Measurements from ENCODE around the gene KPRP.
A peak's percentile ranks its signal among the peaks of the same experiment; 100 is the strongest.

Gene KPRP

DNA sequence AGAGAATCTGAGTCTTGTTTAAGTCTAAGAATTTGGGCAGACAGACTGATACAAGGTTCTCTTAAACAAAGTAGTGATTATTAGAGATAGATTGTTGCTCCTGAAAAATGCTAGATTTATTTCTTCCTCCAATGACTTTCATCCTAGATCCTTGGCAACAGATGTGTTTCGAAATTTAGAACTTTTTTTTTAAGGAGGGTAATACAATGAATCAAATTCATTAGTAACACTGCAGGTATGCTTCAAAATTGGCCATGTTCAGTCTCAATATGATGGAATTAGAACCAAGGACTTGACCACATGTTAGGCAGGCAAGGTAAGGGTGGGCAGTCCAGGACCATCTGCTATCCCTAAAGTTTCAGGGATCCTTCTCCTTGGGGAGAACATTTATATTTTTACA lies 12.6 kb downstream of the KPRP start:
- Histone ChIP-seq H2BK120ac (ENCODE audit: insufficient read depth, low read length, poor library complexity) (no peak overlapping the region), H4K8ac (ENCODE audit: low read depth, low read length) (no peak overlapping the region), H3K14ac (ENCODE audit: low read length) (no peak overlapping the region), H2AK5ac (ENCODE audit: low read length) (no peak overlapping the region), H3K9ac (ENCODE audit: low read length) (no peak overlapping the region), H2BK12ac (ENCODE audit: low read length) (no peak overlapping the region), H3K79me2 (ENCODE audit: control insufficient read depth, insufficient read depth, low read length, poor library complexity) (no peaks in the 10 kb centered on the region), H3K4me2 (ENCODE audit: low read length) (no peak overlapping the region), H3K4me1 (ENCODE audit: control insufficient read depth in 1 of 2, insufficient read depth in 2 of 2, low read length in 2 of 2) (no peaks in the 10 kb centered on the region), H3K23ac (ENCODE audit: low read length) (no peak overlapping the region), H4K91ac (ENCODE audit: low read depth, low read length) (no peak overlapping the region), H2BK5ac (ENCODE audit: low read depth, low read length, poor library complexity) (no peak overlapping the region), H3K18ac (ENCODE audit: low read length) (no peak overlapping the region), H2AFZ (ENCODE audit: insufficient read depth, low read length, poor library complexity) (no peak overlapping the region), H3K27me3 (ENCODE audit: insufficient read depth, low read length) (no peaks in the 10 kb centered on the region), H4K12ac (ENCODE audit: low read depth, low read length) (no peak overlapping the region), H3K9me3 (ENCODE audit: insufficient read depth, low read depth, low read length) (peaks cover 16% of the 10 kb centered on the region), H3K27ac (ENCODE audit: low read depth, low read length) (no peak overlapping the region), H3K4ac (ENCODE audit: low read depth, low read length) (no peak overlapping the region), H3K79me1 (ENCODE audit: low read length) (no peaks in the 10 kb centered on the region), H3K36me3 (ENCODE audit: control insufficient read depth in 1 of 2, insufficient read depth in 2 of 2, low read length in 2 of 2) (no peaks in the 10 kb centered on the region), H3K4me3 (ENCODE audit: low read depth, low read length) (no peak overlapping the region)
- no peak for DNase-seq
- no CpG with 5 or more reads among the region's 1 CpG for WGBS (ENCODE audit: extremely low coverage, insufficient coverage, insufficient read length)

DNA sequence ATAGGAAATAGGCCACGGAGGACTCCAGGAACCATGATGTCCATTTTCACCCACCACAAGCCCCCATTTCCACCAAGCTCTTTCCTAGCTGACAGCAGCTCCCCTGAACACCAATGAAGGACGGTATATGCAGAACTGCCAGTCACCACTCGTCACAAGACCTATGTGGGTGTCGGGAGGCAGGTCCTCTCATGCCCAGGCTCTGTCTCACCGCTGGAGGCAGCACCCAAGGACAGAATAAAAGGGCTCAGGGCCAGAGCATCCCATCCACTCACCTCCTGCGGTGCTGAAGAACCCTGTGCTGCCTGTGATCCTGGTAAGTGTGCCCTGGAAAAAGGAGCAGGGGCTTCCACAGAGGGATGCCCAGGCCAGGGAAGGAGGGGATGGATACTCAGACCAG lies 17.1 kb downstream of the KPRP start, which contains the start of gene LCE1F:
Gene LCE1F, plus strand, starts transcription at position 266 of the 400 bp plus-strand sequence. CDS start 1,232 bp downstream, outside the sequence.
- H3K18ac ChIP-seq (ENCODE audit: low read length) = no peak within 1 kb of the TSS
- no peak within 1 kb of the TSS for H4K91ac ChIP-seq (ENCODE audit: low read depth, low read length)
- no peaks in the 10 kb centered on the region for H3K36me3 ChIP-seq (ENCODE audit: control insufficient read depth in 1 of 2, insufficient read depth in 2 of 2, low read length in 2 of 2)
- H3K27me3 ChIP-seq (ENCODE audit: insufficient read depth, low read length) = no peaks in the 10 kb centered on the region
- H3K9ac ChIP-seq (ENCODE audit: low read length) = no peak within 1 kb of the TSS
- H3K4me2 ChIP-seq (ENCODE audit: low read length) = no peak within 1 kb of the TSS
- no peak within 1 kb of the TSS for H3K4ac ChIP-seq (ENCODE audit: low read depth, low read length)
- no peak within 1 kb of the TSS for H2AFZ ChIP-seq (ENCODE audit: insufficient read depth, low read length, poor library complexity)
- no peak within 1 kb of the TSS for H2BK12ac ChIP-seq (ENCODE audit: low read length)
- H2BK5ac ChIP-seq (ENCODE audit: low read depth, low read length, poor library complexity) = no peak within 1 kb of the TSS
- WGBS (ENCODE audit: extremely low coverage, insufficient coverage, insufficient read length) = no CpG with 5 or more reads among the region's 6 CpGs
- H3K4me3 ChIP-seq (ENCODE audit: low read depth, low read length) = no peak within 1 kb of the TSS
- H4K12ac ChIP-seq (ENCODE audit: low read depth, low read length) = no peak within 1 kb of the TSS
- DNase-seq = no peak
- no peak within 1 kb of the TSS for H2AK5ac ChIP-seq (ENCODE audit: low read length)
- no peak within 1 kb of the TSS for H2BK120ac ChIP-seq (ENCODE audit: insufficient read depth, low read length, poor library complexity)
- H3K9me3 ChIP-seq (ENCODE audit: insufficient read depth, low read depth, low read length) = peaks cover 13% of the 10 kb centered on the region
- H3K79me2 ChIP-seq (ENCODE audit: control insufficient read depth, insufficient read depth, low read length, poor library complexity) = no peaks in the 10 kb centered on the region
- no peak within 1 kb of the TSS for H3K14ac ChIP-seq (ENCODE audit: low read length)
- H4K8ac ChIP-seq (ENCODE audit: low read depth, low read length) = no peak within 1 kb of the TSS
- H3K23ac ChIP-seq (ENCODE audit: low read length) = no peak within 1 kb of the TSS
- H3K27ac ChIP-seq (ENCODE audit: low read depth, low read length) = no peak within 1 kb of the TSS
- no peaks in the 10 kb centered on the region for H3K4me1 ChIP-seq (ENCODE audit: control insufficient read depth in 1 of 2, insufficient read depth in 2 of 2, low read length in 2 of 2)
- no peaks in the 10 kb centered on the region for H3K79me1 ChIP-seq (ENCODE audit: low read length)

GRCh38 chr1:152776361-152776760 lies 18.5 kb downstream of the KPRP start:
- Histone ChIP-seq H3K36me3 (ENCODE audit: control insufficient read depth in 1 of 2, insufficient read depth in 2 of 2, low read length in 2 of 2) (no peaks in the 10 kb centered on the region), H3K9me3 (ENCODE audit: insufficient read depth, low read depth, low read length) (peaks cover 13% of the 10 kb centered on the region), H2AK5ac (ENCODE audit: low read length) (no peak overlapping the region), H4K91ac (ENCODE audit: low read depth, low read length) (no peak overlapping the region), H3K4ac (ENCODE audit: low read depth, low read length) (no peak overlapping the region), H3K79me1 (ENCODE audit: low read length) (no peaks in the 10 kb centered on the region), H4K8ac (ENCODE audit: low read depth, low read length) (no peak overlapping the region), H3K9ac (ENCODE audit: low read length) (no peak overlapping the region), H3K14ac (ENCODE audit: low read length) (no peak overlapping the region), H3K18ac (ENCODE audit: low read length) (no peak overlapping the region), H3K23ac (ENCODE audit: low read length) (no peak overlapping the region), H3K27ac (ENCODE audit: low read depth, low read length) (no peak overlapping the region), H2BK120ac (ENCODE audit: insufficient read depth, low read length, poor library complexity) (no peak overlapping the region), H3K27me3 (ENCODE audit: insufficient read depth, low read length) (no peaks in the 10 kb centered on the region), H2BK12ac (ENCODE audit: low read length) (no peak overlapping the region), H4K12ac (ENCODE audit: low read depth, low read length) (no peak overlapping the region), H3K79me2 (ENCODE audit: control insufficient read depth, insufficient read depth, low read length, poor library complexity) (no peaks in the 10 kb centered on the region), H3K4me3 (ENCODE audit: low read depth, low read length) (no peak overlapping the region), H2AFZ (ENCODE audit: insufficient read depth, low read length, poor library complexity) (no peak overlapping the region), H3K4me2 (ENCODE audit: low read length) (no peak overlapping the region), H2BK5ac (ENCODE audit: low read depth, low read length, poor library complexity) (no peak overlapping the region), H3K4me1 (ENCODE audit: control insufficient read depth in 1 of 2, insufficient read depth in 2 of 2, low read length in 2 of 2) (no peaks in the 10 kb centered on the region)
- WGBS (ENCODE audit: extremely low coverage, insufficient coverage, insufficient read length) = no CpG with 5 or more reads among the region's 11 CpGs
- no peak for DNase-seq

GRCh38 chr1:152777510-152778137 lies 19.8 kb downstream of the KPRP start:
- Histone ChIP-seq H3K4me1 (ENCODE audit: control insufficient read depth in 1 of 2, insufficient read depth in 2 of 2, low read length in 2 of 2) (no peaks in the 10 kb centered on the region), H3K27ac (ENCODE audit: low read depth, low read length) (no peak overlapping the region), H4K91ac (ENCODE audit: low read depth, low read length) (no peak overlapping the region), H4K8ac (ENCODE audit: low read depth, low read length) (no peak overlapping the region), H3K27me3 (ENCODE audit: insufficient read depth, low read length) (no peaks in the 10 kb centered on the region), H2AFZ (ENCODE audit: insufficient read depth, low read length, poor library complexity) (no peak overlapping the region), H3K4me3 (ENCODE audit: low read depth, low read length) (no peak overlapping the region), H3K36me3 (ENCODE audit: control insufficient read depth in 1 of 2, insufficient read depth in 2 of 2, low read length in 2 of 2) (no peaks in the 10 kb centered on the region), H2AK5ac (ENCODE audit: low read length) (no peak overlapping the region), H2BK12ac (ENCODE audit: low read length) (no peak overlapping the region), H4K12ac (ENCODE audit: low read depth, low read length) (no peak overlapping the region), H3K18ac (ENCODE audit: low read length) (no peak overlapping the region), H3K23ac (ENCODE audit: low read length) (no peak overlapping the region), H2BK5ac (ENCODE audit: low read depth, low read length, poor library complexity) (no peak overlapping the region), H3K79me2 (ENCODE audit: control insufficient read depth, insufficient read depth, low read length, poor library complexity) (no peaks in the 10 kb centered on the region), H3K4ac (ENCODE audit: low read depth, low read length) (no peak overlapping the region), H2BK120ac (ENCODE audit: insufficient read depth, low read length, poor library complexity) (no peak overlapping the region), H3K79me1 (ENCODE audit: low read length) (no peaks in the 10 kb centered on the region), H3K9me3 (ENCODE audit: insufficient read depth, low read depth, low read length) (peaks cover 13% of the 10 kb centered on the region), H3K4me2 (ENCODE audit: low read length) (no peak overlapping the region), H3K9ac (ENCODE audit: low read length) (no peak overlapping the region), H3K14ac (ENCODE audit: low read length) (no peak overlapping the region)
- DNase-seq = peak; percentile 6 to 45
- WGBS (ENCODE audit: extremely low coverage, insufficient coverage, insufficient read length) = no CpG with 5 or more reads among the region's 4 CpGs

Data from trophoblast cell (in vitro differentiated cells and primary cell).